ENCODE measurements around the gene NF2.

GRCh38 chr22:29628996-29629902 is 25.8 kb downstream of the NF2 start:
- TF ChIP-seq, protein P1, sequence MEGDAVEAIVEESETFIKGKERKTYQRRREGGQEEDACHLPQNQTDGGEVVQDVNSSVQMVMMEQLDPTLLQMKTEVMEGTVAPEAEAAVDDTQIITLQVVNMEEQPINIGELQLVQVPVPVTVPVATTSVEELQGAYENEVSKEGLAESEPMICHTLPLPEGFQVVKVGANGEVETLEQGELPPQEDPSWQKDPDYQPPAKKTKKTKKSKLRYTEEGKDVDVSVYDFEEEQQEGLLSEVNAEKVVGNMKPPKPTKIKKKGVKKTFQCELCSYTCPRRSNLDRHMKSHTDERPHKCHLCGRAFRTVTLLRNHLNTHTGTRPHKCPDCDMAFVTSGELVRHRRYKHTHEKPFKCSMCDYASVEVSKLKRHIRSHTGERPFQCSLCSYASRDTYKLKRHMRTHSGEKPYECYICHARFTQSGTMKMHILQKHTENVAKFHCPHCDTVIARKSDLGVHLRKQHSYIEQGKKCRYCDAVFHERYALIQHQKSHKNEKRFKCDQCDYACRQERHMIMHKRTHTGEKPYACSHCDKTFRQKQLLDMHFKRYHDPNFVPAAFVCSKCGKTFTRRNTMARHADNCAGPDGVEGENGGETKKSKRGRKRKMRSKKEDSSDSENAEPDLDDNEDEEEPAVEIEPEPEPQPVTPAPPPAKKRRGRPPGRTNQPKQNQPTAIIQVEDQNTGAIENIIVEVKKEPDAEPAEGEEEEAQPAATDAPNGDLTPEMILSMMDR (IDR thresholded peaks at IDR 0.05) = no peak
- TF ChIP-seq POLR2A (IDR thresholded peaks at IDR 0.05) = no peak
- no peak for TF ChIP-seq POLR2AphosphoS5 (IDR thresholded peaks at IDR 0.05)

Measured in breast epithelium (tissue), 3 donors.